H1 (cell line): ENCODE measurements around the gene LDLRAD1. TPM values are rescaled to one million over a fixed set of nuclear protein-coding genes. Genes with fewer than 3 reads are reported as not detected.

Experiments used
- CTCF ChIA-PET: fragments of 300-600 bp; sonication (Branson Sonifier 250); formaldehyde crosslinking; loops from one replicate; lab custom pipeline; 2021; ENCODE audit not compliant: partially characterized antibody; lab: Charles Lee
- POLR2A ChIA-PET: fragments of 300-600 bp; sonication (Branson Sonifier 250); formaldehyde crosslinking; loops from one replicate; lab custom pipeline; 2021; ENCODE audit warnings: inconsistent platforms; ENCODE audit not compliant: partially characterized antibody; lab: Charles Lee
- DNase-seq, 2 experiments: peaks; one replicate each; pipeline versions ENCODE4 v3.0.0 to v3.0.0-alpha.2; 2010 to 2022; ENCODE audit warnings: low spot score in 2 of 2, low read depth in 1 of 2, mixed read lengths in 1 of 2
- FAIRE-seq: peaks from 2 replicates; lab custom pipeline; 2011; peaks lifted over from hg19 to GRCh38; lab: Jason Lieb, UNC
- H2AFZ ChIP-seq: 2 replicates; pipeline ENCODE4 v1.8.1; 2012; ENCODE audit warnings: low read length, inconsistent platforms
- H2AK5ac ChIP-seq: 2 replicates; pipeline ENCODE4 v1.6.1; 2013; ENCODE audit warnings: low read depth, low read length
- H2BK120ac ChIP-seq: replicated peaks from 2 replicates; pipeline ENCODE3; 2013; ENCODE audit warnings: low read depth, low read length, inconsistent platforms
- H2BK12ac ChIP-seq: 2 replicates; pipeline ENCODE4 v1.6.1; 2013; ENCODE audit warnings: low read depth, low read length
- H2BK15ac ChIP-seq: 2 replicates; pipeline ENCODE4 v1.6.1; 2013; ENCODE audit warnings: low read length
- H2BK20ac ChIP-seq: 2 replicates; pipeline ENCODE4 v1.6.1; 2013; ENCODE audit warnings: low read length
- H2BK5ac ChIP-seq: 2 replicates; pipeline ENCODE4 v1.6.1; 2013; ENCODE audit warnings: low read depth, low read length
- H3K14ac ChIP-seq: 2 replicates; pipeline ENCODE4 v1.6.1; 2013; ENCODE audit warnings: inconsistent platforms; ENCODE audit not compliant: insufficient read length
- H3K18ac ChIP-seq: 2 replicates; pipeline ENCODE4 v1.6.1; 2013; ENCODE audit warnings: low read length; ENCODE audit errors: extremely low read depth
- H3K23ac ChIP-seq: 2 replicates; pipeline ENCODE4 v1.6.1; 2013; ENCODE audit warnings: inconsistent platforms; ENCODE audit not compliant: insufficient read length
- H3K23me2 ChIP-seq: 2 replicates; pipeline ENCODE4 v1.6.1; 2013; ENCODE audit warnings: low read depth, low read length
- H3K27ac ChIP-seq: 2 replicates; pipeline ENCODE4 v1.6.1; 2011; ENCODE audit warnings: low read depth, low read length, inconsistent platforms
- H3K27me3 ChIP-seq, 4 experiments: replicated peaks in 1 of 4; 1 replicate in 1 of 4; 2 replicates in 3 of 4; pipeline versions ENCODE4 v1.6.1 to v1.8.1; 2011 to 2013; ENCODE audit warnings: low read length in 3 of 4, mild to moderate bottlenecking in 3 of 4, inconsistent platforms in 2 of 4, mixed read lengths in 2 of 4, moderate library complexity in 1 of 4; ENCODE audit not compliant: control insufficient read depth in 3 of 4, insufficient read depth in 3 of 4; ENCODE audit errors: extremely low read depth in 1 of 4
- H3K36me3 ChIP-seq, 4 experiments: 2 replicates each; pipeline versions ENCODE4 v1.6.1 to v1.8.1; 2011 to 2013; ENCODE audit warnings: mild to moderate bottlenecking in 4 of 4, low read length in 3 of 4, moderate library complexity in 2 of 4, control low read depth in 1 of 4, inconsistent platforms in 1 of 4; ENCODE audit not compliant: insufficient read depth in 4 of 4, control insufficient read depth in 2 of 4
- H3K4ac ChIP-seq: replicated peaks from 2 replicates; pipeline ENCODE3; 2013; ENCODE audit warnings: low read length, low read depth, mixed read lengths, inconsistent platforms; ENCODE audit not compliant: insufficient read length
- H3K4me1 ChIP-seq, 4 experiments: replicated peaks in 1 of 4; 1 replicate in 1 of 4; 2 replicates in 3 of 4; pipeline versions ENCODE4 v1.6.1 to v1.8.1; 2011 to 2013; ENCODE audit warnings: low read length in 3 of 4, inconsistent platforms in 2 of 4, mixed read lengths in 1 of 4; ENCODE audit not compliant: insufficient read depth in 4 of 4, control insufficient read depth in 3 of 4
- H3K4me2 ChIP-seq, 2 experiments: 2 replicates each; pipeline versions ENCODE4 v1.6.1 to v1.8.1; 2011 to 2013; ENCODE audit warnings: low read depth in 2 of 2, low read length in 2 of 2, control low read depth in 1 of 2, inconsistent platforms in 1 of 2, mild to moderate bottlenecking in 1 of 2; ENCODE audit not compliant: insufficient read depth in 1 of 2
- H3K4me3 ChIP-seq, 4 experiments: fragments of 200-600, 300-600 bp in 1 of 4; sonication (generic), shearing (Covaris generic), sonication (Bioruptor Twin) in 1 of 4; 2 replicates each; pipeline versions ENCODE4 v1.5.1 to v1.8.1; 2011 to 2016; ENCODE audit warnings: low read length in 4 of 4, low read depth in 3 of 4, control low read depth in 2 of 4, inconsistent platforms in 2 of 4, mild to moderate bottlenecking in 2 of 4, mixed read lengths in 1 of 4, moderate library complexity in 1 of 4; ENCODE audit not compliant: insufficient read depth in 2 of 4; ENCODE audit errors: extremely low read depth in 1 of 4
- H3K56ac ChIP-seq: replicated peaks from 2 replicates; pipeline ENCODE3; 2013; ENCODE audit warnings: low read depth, mild to moderate bottlenecking, mixed read lengths, low read length, inconsistent platforms; ENCODE audit not compliant: insufficient read length
- H3K79me1 ChIP-seq: 2 replicates; pipeline ENCODE4 v1.6.1; 2013; ENCODE audit warnings: low read depth, low read length, control low read depth
- H3K79me2 ChIP-seq, 2 experiments: 2 replicates each; pipeline versions ENCODE4 v1.6.1 to v1.8.1; 2012 to 2013; ENCODE audit warnings: low read length in 2 of 2, mild to moderate bottlenecking in 2 of 2, inconsistent platforms in 1 of 2; ENCODE audit not compliant: insufficient read depth in 2 of 2, control insufficient read depth in 1 of 2
- H3K9ac ChIP-seq, 4 experiments: replicated peaks in 1 of 4; 1 replicate in 1 of 4; 2 replicates in 3 of 4; pipeline versions ENCODE4 v1.6.1 to v1.8.1; 2011 to 2013; ENCODE audit warnings: low read depth in 3 of 4, low read length in 3 of 4, control low read depth in 2 of 4, mild to moderate bottlenecking in 2 of 4, moderate library complexity in 2 of 4, inconsistent platforms in 1 of 4; ENCODE audit errors: extremely low read depth in 1 of 4
- H3K9me3 ChIP-seq, 2 experiments: 2 replicates each; pipeline versions ENCODE4 v1.6.1 to v1.8.1; 2012 to 2013; ENCODE audit warnings: mild to moderate bottlenecking in 2 of 2, moderate library complexity in 2 of 2, control low read depth in 1 of 2, inconsistent platforms in 1 of 2, low read depth in 1 of 2, low read length in 1 of 2, mixed read lengths in 1 of 2; ENCODE audit not compliant: insufficient read depth in 2 of 2
- H4K20me1 ChIP-seq, 2 experiments: replicated peaks in 1 of 2; 2 replicates each; pipeline versions ENCODE3 to v1.8.1; 2011 to 2013; ENCODE audit warnings: inconsistent platforms in 2 of 2, low read length in 2 of 2, mild to moderate bottlenecking in 1 of 2; ENCODE audit not compliant: insufficient read depth in 2 of 2, control insufficient read depth in 1 of 2
- H4K5ac ChIP-seq: 2 replicates; pipeline ENCODE4 v1.6.1; 2013; ENCODE audit warnings: low read length, low read depth, mixed read lengths, inconsistent platforms; ENCODE audit not compliant: insufficient read length
- H4K8ac ChIP-seq: 2 replicates; pipeline ENCODE4 v1.8.0; 2013; ENCODE audit warnings: mild to moderate bottlenecking, moderate library complexity, low read length, inconsistent platforms; ENCODE audit not compliant: insufficient read depth; ENCODE audit errors: extremely low read depth
- H4K91ac ChIP-seq: replicated peaks from 2 replicates; pipeline ENCODE3; 2013; ENCODE audit warnings: low read length, mixed read lengths, inconsistent platforms; ENCODE audit not compliant: insufficient read length
- ASH2L ChIP-seq: fragments of 200-600, 300-600 bp; sonication (generic); IDR thresholded peaks from one replicate; pipeline ENCODE4 v1.7.1; 2017; ENCODE audit warnings: low read length
- BRCA1 ChIP-seq: IDR thresholded peaks from 2 replicates; pipeline ENCODE4 v1.6.1; 2012; ENCODE audit warnings: low read depth, low read length, improper control_type of control experiment
- CEBPB ChIP-seq: IDR thresholded peaks from 2 replicates; pipeline ENCODE4 v1.6.1; 2012; ENCODE audit warnings: low read depth, low read length
- CREB1 ChIP-seq: IDR thresholded peaks from 2 replicates; pipeline ENCODE4 v1.6.1; 2012; ENCODE audit warnings: inconsistent platforms
- EGR1 ChIP-seq: IDR thresholded peaks from 2 replicates; pipeline ENCODE4 v1.6.1; 2011; ENCODE audit warnings: low read depth, low read length, borderline replicate concordance
- KDM1A ChIP-seq: fragments of 200-600, 300-600 bp; sonication (generic); IDR thresholded peaks from 2 replicates; pipeline ENCODE4 v1.7.1; 2016; ENCODE audit warnings: mild to moderate bottlenecking, low read length, borderline replicate concordance
- KDM4A ChIP-seq: IDR thresholded peaks from one replicate; pipeline ENCODE4 v1.7.1; 2012; ENCODE audit warnings: low read depth, mild to moderate bottlenecking, moderate library complexity, low read length, inconsistent platforms; ENCODE audit not compliant: severe bottlenecking
- KDM5A ChIP-seq: fragments of 200-600 bp; IDR thresholded peaks from 2 replicates; pipeline ENCODE4 v1.7.1; 2012; ENCODE audit warnings: mild to moderate bottlenecking, low read length, inconsistent platforms, mixed read lengths
- RNF2 ChIP-seq: fragments of 200-900, 300-1000 bp; sonication (generic); IDR thresholded peaks from 2 replicates; pipeline ENCODE4 v1.7.1; 2016; ENCODE audit warnings: borderline replicate concordance, low read depth, mild to moderate bottlenecking, antibody characterized with exemption, low read length; ENCODE audit not compliant: poor library complexity, severe bottlenecking; ENCODE audit errors: missing control alignments
- SIN3A ChIP-seq, 2 experiments: IDR thresholded peaks in 1 of 2; conservative IDR thresholded peaks in 1 of 2; 2 replicates each; pipeline ENCODE4 v1.6.1; 2011 to 2012; ENCODE audit warnings: low read length in 2 of 2, improper control_type of control experiment in 1 of 2, low read depth in 1 of 2, mild to moderate bottlenecking in 1 of 2
- TCF12 ChIP-seq: IDR thresholded peaks from 2 replicates; pipeline ENCODE4 v1.6.1; 2011; ENCODE audit warnings: low read depth, mild to moderate bottlenecking, low read length
- ZNF274 ChIP-seq: IDR thresholded peaks from 2 replicates; pipeline ENCODE4 v1.7.0; 2012; ENCODE audit warnings: low read length, borderline replicate concordance; ENCODE audit errors: extremely low read depth
- WGBS, 2 experiments: shearing (Covaris generic) in 1 of 2; methylation state at CpG; one replicate each; pipeline versions ENCODE4 v1.1.6 to v1.1.7; 2013 to 2015; ENCODE audit warnings: low lambda C conversion rate in 2 of 2, mixed read lengths in 2 of 2, inconsistent platforms in 1 of 2, low coverage in 1 of 2, missing lambda C conversion rate in 1 of 2; ENCODE audit not compliant: insufficient replicate concordance in 2 of 2, insufficient coverage in 1 of 2, insufficient read length in 1 of 2; ENCODE audit errors: extremely low coverage in 1 of 2, missing lambda C conversion rate in 1 of 2; 5-methylcytosine and 5-hydroxymethylcytosine counted together
- polyA plus RNA-seq, 7 experiments: library from polyadenylated mRNA; depleted of rRNA in 3 of 7; stranded (reverse) in 5 of 7; unstranded in 2 of 7; fragments of >200 nt in 5 of 7; fragments of 200-250 nt in 2 of 7; gene quantifications; 1 replicate in 5 of 7; 2 replicates in 1 of 7; 4 replicates in 1 of 7; pipeline versions ENCODE4 v1.2.1 to v1.2.3, GENCODE V29; 2011 to 2013; ENCODE audit warnings: missing spikeins in 2 of 7, mixed read lengths in 2 of 7
- total RNA-seq: library from RNA; stranded (reverse); fragmentation: NEBNext Ultra II Directional; extraction: Animal tissue kit (Norgen Biotek cat#: 25700); gene quantifications from 2 replicates; pipeline ENCODE4 v1.2.1, GENCODE V29; 2021

The LDLRAD1 gene
- total and polyA plus RNA-seq, 2 of the 8 experiments (the other 6 are each of a cell fraction or from before 2014, with no cell fraction given), result not detected

DNA sequence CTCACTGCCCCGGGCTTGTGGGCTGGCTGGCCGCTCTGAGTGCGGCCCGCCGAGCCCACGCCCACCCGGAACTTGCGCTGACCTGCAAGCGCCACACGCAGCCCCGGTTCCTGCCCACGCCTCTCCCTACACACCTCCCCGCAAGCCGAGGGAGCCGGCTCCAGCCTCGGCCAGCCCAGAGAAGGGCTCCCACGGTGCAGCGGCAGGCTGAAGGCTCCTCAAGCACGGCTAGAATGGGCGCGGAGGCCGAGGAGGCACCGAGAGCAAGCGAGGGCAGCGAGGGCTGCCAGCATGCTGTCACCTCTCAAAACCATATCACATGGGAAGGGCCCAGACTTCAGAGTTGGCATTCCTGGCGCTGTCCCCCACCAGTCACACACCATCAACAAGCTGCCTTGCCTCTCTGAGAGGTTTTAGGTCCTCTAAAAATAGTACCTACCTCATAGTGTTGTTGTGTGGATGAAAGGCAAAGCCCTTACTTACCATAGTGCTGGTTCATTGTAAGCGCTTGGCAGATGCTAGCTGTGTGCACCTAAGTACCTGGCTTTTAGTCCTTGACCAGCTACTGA lies 13.4 kb downstream of the LDLRAD1 start:
- Histone ChIP-seq H3K18ac (no peak overlapping the region), H2BK12ac (no peak overlapping the region), H3K27me3 (no peaks in the 10 kb centered on the region), H2BK120ac (no peak overlapping the region), H2BK5ac (no peak overlapping the region), H4K5ac (no peak overlapping the region), H3K14ac (no peak overlapping the region), H3K79me2 (no peaks in the 10 kb centered on the region), H3K4ac (no peak overlapping the region), H4K91ac (no peak overlapping the region), H3K4me1 (no peaks in the 10 kb centered on the region), H3K23me2 (no peaks in the 10 kb centered on the region; the same call in 1 of the 2 replicates), H4K8ac (no peak overlapping the region), H2AK5ac (no peak overlapping the region), H2BK15ac (no peak overlapping the region), H3K56ac (no peak overlapping the region), H3K9me3 (peaks cover 3 to 17% of the 10 kb centered on the region in 2 experiments; a peak in 3 of 4 replicates), H2BK20ac (no peak overlapping the region), H3K36me3 (no peaks in the 10 kb centered on the region), H3K4me3 (no peak overlapping the region; a peak in 1 of 8 replicates), H3K27ac (no peak overlapping the region), H4K20me1 (no peaks in the 10 kb centered on the region), H2AFZ (no peak overlapping the region), H3K4me2 (no peak overlapping the region), H3K23ac (no peak overlapping the region), H3K79me1 (no peaks in the 10 kb centered on the region), H3K9ac (no peak overlapping the region)
- ChIA-PET POLR2A (interaction anchor here (0.6 kb wide), 1 partner anchor 1200 kb away, joined by 3 read pairs; no protein-coding TSS in a partner anchor), CTCF (interaction anchor here (0.7 to 4.1 kb wide), 4 partner anchors 13 to 535 kb away, joined by 3 to 18 read pairs (median 3); no protein-coding TSS in a partner anchor)
- TF ChIP-seq CREB1 (no peak), BRCA1 (no peak), TCF12 (no peak), RNF2 (no peak), CEBPB (no peak), KDM5A (no peak), KDM4A (no peak), SIN3A (conservative IDR thresholded peaks at IDR 0.05 in 1 of 2, IDR thresholded peaks at IDR 0.05 in 1 of 2; ENCODE audit: low read depth in 1 of 2, low read length in 2 of 2) (no peak), KDM1A (no peak), ASH2L (no peak), EGR1 (no peak), ZNF274 (no peak)
- FAIRE-seq (no peak), DNase-seq (no peak)
- WGBS, 2 experiments, result 94% methylated on average over 27 of the region's 27 CpGs; no CpG with 5 or more reads in 1 of the 2 experiments
